Measurements from ENCODE around the gene CCDC194.
"Not testable (repeated sequence)": the region's sequence is repeated elsewhere in the genome, so short reads cannot be mapped to it uniquely, and the experiment has no call there.

Gene CCDC194

DNA sequence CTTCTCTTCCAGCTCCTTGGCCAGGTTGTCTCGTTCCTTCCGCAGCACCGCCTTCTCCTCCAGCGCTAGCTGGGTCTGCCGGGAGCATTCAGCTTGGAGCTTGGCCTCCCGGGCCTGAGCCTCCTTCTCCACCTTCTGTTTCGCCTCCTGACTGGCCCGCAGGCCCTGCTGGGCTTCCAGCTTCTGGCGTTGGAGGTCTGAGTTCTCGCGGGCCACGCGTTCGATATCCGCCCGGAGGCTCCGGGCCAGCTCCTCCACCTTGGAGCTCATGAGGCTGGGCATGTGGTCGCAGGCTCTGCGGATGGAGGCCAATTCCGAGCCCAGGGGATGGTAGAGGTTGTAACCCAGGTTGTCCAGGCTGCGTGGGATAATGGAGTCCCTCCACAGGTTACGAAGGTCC, 28.6 kb downstream of the CCDC194 start:
- no peak for DNase-seq

- not testable (repeated sequence) for DNase-seq
These were observed 30.0 kb downstream of the CCDC194 start for GRCh38 chr19:17363852-17364605.

DNA sequence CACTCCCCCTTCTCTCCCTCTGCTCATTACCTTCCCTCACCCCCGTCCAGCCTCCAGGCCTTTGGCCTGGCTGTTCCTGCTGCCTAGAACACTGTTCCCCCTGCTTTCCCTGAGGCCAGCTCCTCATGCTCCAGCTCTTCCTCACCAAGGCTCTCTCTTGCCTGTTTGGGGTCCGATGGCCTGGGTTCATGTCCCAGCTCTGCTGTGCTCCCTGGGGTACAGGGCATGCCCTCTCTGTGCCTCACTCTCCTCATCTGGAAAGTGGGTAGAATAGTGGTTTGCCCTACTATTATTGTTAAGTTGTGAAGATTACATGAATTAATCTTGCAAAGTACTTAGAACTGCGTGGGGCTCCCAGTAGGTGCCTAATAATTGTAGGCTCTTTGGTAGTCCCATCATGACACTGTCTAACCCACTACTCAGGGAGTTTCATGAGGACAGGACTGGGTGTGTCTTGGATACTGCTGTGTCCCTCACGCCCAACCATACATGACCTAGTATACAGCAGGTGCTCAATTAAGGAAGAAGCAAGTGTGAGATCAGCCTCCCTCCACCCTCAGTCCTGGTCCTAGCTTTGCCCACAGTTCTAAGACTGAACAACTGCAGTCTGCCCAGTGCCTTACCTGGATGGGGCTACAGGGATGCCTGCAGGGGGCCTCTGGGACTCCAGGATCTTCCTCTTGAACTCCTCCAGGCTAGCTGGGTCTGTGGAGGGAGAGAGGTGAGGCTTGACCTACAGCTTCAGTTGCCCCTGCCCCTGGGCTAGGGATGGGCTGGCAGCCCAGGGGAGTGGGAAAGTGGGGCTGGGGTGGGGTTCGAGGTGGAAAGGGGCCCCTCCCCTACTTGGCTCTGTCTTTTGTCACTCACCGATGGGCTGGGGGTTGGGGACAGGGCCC, 33.8 kb downstream of the CCDC194 start:
- DNase-seq, result no peak

- DNase-seq, result no peak
These were observed 35.6 kb downstream of the CCDC194 start for GRCh38 chr19:17358395-17358794.

DNA sequence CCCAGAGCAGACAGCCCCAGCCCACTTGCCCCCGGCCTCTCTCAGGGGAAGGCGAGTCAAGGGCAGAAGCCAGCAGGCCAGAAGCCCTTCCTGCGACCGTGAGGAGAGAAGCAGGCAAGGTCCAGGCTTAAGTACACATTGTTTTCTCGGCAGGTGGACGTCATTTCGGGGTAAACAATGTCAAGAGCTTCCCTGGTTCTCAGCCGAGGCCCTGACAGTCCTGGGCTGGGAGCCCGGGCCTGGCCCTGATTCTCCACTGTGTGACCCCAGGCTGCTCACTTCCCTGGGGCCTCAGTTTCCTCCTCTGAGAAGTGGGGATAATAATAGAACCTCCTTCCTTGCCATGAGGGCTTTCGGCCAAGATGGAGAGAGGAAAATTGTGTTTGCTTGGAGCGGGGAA, 36.3 kb downstream of the CCDC194 start:
- DNase-seq, result no peak

GRCh38 chr19:17357078-17357666, 36.8 kb downstream of the CCDC194 start:
- no peak for DNase-seq

- no peak for DNase-seq
These were observed 40.6 kb downstream of the CCDC194 start for GRCh38 chr19:17353386-17353785.

DNA sequence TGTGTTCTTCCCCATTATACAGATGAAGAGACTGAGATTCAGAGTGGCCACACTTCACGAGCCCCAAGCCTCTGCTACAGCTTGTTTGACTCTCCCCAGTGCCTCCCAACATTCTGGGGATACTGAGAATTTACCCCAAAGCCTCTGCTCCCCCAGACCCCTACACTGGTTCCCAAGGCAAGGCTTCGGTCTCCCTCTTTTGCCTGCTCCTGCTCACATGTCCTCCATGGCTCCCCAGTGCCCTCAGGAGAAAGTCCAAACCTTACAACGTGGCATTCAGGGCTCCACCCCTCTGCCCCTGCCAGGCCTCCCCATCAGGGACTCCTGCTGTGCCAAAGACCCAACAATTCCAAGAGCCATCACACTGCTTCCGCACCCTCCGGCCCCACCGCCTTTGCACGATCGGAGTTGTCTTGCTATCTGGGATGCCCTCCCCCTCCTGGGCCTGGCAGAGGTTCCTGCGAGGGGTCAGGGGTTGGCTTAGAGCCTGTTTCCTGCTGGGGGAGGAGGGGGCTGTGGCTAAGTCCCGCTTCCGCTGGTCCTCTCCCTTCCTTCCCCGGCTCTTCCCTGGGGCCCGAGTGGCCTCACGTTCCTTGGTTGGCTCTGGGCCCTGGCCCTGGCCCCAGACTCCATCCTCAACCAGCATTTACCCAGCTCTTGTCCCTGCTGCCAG, 41.3 kb downstream of the CCDC194 start:
- DNase-seq, result no peak

DNA sequence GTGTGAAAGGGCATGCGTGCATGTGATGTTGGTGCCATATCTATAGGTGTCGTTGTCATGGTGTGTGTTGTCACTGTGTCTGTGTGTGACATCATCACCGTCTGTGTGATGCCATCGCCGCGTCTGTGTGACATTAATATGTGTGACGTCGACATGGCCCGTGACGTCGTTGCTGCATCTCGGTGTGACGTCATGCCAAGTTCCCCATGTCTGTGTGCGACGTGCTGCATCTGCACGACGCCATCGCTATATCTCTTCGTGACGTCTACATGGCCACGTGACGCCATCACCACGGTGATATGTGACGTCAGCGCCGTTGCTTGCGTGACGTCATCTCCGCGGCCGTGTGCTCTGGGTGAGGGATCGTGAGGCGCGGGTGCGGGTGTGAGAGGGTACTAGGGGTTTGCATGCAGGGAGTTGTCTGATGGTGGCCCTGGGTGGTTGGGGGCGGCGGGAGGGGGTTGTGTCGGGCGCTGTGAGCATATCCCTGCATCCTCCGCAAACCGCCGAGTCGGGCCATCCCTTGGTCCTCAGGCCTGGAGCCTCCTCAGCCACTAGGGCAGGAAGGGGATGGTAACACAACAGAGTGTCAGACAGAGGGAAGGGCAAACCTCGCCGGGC, 42.1 kb downstream of the CCDC194 start:
- DNase-seq, result no peak

GRCh38 chr19:17348700-17349099, 45.3 kb downstream of the CCDC194 start:
- DNase-seq, result no peak

DNA sequence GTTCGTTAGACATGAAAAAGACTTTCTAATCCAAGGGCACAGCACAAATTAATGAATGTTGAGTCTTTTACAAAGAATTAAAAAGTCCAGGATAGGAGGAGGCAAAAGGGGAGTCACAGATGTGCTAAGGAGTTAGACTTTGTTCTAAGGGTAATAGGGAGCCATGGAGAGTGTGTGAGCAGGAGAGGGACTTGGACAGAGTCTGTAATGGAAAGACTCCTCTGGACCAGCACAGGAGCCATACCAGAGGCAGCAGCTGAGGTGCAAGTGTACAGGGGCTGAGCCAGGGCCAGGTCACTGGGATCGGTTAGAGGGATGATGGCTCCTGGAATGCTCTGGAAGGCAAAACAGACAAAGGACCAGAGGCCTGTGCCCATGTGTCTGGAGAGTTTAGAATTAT, 46.1 kb downstream of the CCDC194 start:
- no peak for DNase-seq

DNA sequence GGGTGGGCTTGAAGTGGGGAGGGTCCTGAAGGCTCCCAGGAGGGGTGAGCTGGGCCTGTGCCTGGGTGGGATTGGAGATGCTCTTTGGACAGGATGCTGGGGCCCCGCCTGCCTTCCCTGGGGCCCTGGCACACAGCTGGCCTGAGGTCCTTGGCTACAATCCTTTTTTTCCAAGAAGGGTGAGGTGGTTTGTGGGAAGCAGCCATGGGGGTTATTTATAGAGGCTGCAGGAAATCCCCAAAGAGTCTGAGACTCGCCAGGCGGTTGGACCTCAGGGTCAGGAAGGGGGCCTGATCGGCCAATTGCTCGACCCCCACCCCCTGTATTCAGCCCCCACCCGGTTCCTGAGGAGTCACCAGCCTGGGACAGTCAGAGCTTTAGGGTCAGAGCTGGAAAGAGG, 46.6 kb downstream of the CCDC194 start:
- peak in 2 of 3 donors; percentile 42 to 62 for DNase-seq

- DNase-seq, result peak; percentile 79 to 88 (median 86)
These were observed 47.8 kb downstream of the CCDC194 start for GRCh38 chr19:17346109-17346671.

- no peak for DNase-seq
These were observed 52.2 kb downstream of the CCDC194 start for GRCh38 chr19:17341845-17342244.

DNA sequence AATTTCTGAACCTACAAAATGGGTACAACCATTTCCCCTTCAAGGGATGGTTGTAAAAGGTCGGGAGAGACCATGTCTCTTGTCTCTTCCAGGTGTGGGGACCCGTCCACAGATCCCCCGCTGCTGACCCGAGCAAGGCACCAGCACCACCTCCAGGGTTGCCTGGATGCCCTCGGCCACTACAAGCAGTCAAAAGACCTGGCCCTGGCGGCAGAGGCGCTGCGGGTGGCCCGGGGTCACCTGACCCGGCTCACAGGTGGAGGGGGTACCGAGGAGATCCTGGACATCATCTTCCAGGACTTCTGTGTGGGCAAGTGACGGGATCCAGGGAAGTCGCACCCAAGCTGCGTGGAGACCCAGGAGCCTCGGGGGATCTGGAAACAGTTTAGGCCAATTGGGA, 52.6 kb downstream of the CCDC194 start:
- no peak for DNase-seq

DNA sequence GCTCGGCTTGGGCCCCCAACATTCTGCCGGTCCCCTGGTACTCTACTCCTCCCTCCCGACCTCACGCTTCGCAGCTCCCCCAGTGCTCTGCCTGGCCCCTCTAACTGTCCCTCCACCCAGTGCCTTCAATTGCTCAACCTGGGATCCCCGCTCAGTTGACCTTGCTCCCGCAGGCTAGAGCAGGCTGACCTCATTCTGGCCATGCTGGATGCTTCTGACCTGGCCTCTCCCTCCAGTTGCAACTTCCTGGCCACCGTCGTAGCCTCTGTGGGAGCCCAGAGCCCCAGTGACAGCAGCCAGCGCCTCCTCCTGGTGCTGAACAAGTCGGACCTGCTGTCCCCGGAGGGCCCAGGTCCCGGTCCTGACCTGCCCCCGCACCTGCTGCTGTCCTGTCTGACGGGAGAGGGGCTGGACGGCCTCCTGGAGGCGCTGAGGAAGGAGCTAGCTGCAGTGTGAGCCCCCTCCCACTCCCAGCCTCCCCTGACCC, 53.1 kb downstream of the CCDC194 start:
- DNase-seq, result peak in 2 of 3 donors; percentile 44 to 46
